ENCODE data around the gene SLC4A2.
"Not testable (repeated sequence)": the region's sequence is repeated elsewhere in the genome, so short reads cannot be mapped to it uniquely, and the experiment has no call there.

Gene SLC4A2

GRCh38 chr7:151025924-151026671 lies 33.3 kb upstream of the SLC4A2 start:
- DNase-seq (ENCODE audit: low read depth), result no peak

- DNase-seq (ENCODE audit: low read depth), result not testable (repeated sequence)
Measured at GRCh38 chr7:151026771-151027727, 32.3 kb upstream of the SLC4A2 start.

GRCh38 chr7:151027728-151028130 lies 31.7 kb upstream of the SLC4A2 start:
- DNase-seq (ENCODE audit: low read depth), result not testable (repeated sequence)

GRCh38 chr7:151028131-151028947 lies 31.1 kb upstream of the SLC4A2 start, which contains the start of gene ABCB8:
TSS of gene ABCB8 (plus strand) at chr7:151028450. CDS start at chr7:151028516, 66 bp downstream.
- peak; percentile 93 for DNase-seq (ENCODE audit: low read depth)

- no peak for DNase-seq (ENCODE audit: low read depth)
Measured at GRCh38 chr7:151028948-151029501, 30.4 kb upstream of the SLC4A2 start.

GRCh38 chr7:151031011-151031410 lies 28.4 kb upstream of the SLC4A2 start:
- DNase-seq (ENCODE audit: low read depth), result no peak

GRCh38 chr7:151032936-151033863 lies 26.2 kb upstream of the SLC4A2 start:
- DNase-seq (ENCODE audit: low read depth), result no peak

GRCh38 chr7:151033864-151034249 lies 25.5 kb upstream of the SLC4A2 start:
- no peak for DNase-seq (ENCODE audit: low read depth)

- no peak for DNase-seq (ENCODE audit: low read depth)
Measured at GRCh38 chr7:151034312-151035025, 24.9 kb upstream of the SLC4A2 start.

GRCh38 chr7:151035026-151035717 lies 24.2 kb upstream of the SLC4A2 start:
- DNase-seq (ENCODE audit: low read depth), result no peak

- DNase-seq (ENCODE audit: low read depth), result no peak
Measured at GRCh38 chr7:151035902-151036301, 23.5 kb upstream of the SLC4A2 start.

GRCh38 chr7:151038951-151039849 lies 20.2 kb upstream of the SLC4A2 start:
- peak; percentile 71 for DNase-seq (ENCODE audit: low read depth)

GRCh38 chr7:151039850-151040548 lies 19.4 kb upstream of the SLC4A2 start:
- no peak for DNase-seq (ENCODE audit: low read depth)

- no peak for DNase-seq (ENCODE audit: low read depth)
Measured at GRCh38 chr7:151040616-151041375, 18.6 kb upstream of the SLC4A2 start.

GRCh38 chr7:151043449-151043848 lies 15.9 kb upstream of the SLC4A2 start:
- not testable (repeated sequence) for DNase-seq (ENCODE audit: low read depth)

GRCh38 chr7:151043959-151044358 lies 15.4 kb upstream of the SLC4A2 start:
- DNase-seq (ENCODE audit: low read depth), result no peak

GRCh38 chr7:151045262-151045661 lies 14.1 kb upstream of the SLC4A2 start:
- DNase-seq (ENCODE audit: low read depth), result no peak

Measured in stimulated activated CD8-positive, alpha-beta memory T cell treated with anti-CD3 and anti-CD28 coated beads, Interleukin-4, amount 100 ng/mL, for 24 hours (primary cell).